Head of caudate nucleus (tissue), 42 donors: ENCODE results near the gene TREML1.
A peak's percentile ranks its signal among the peaks of the same experiment; 100 is the strongest.
"Not testable (repeated sequence)": the region's sequence is repeated elsewhere in the genome, so short reads cannot be mapped to it uniquely, and the experiment has no call there.

ENCODE experiments used
- DNase-seq, 42 donors: peaks; one replicate each; pipeline versions ENCODE4 v3.0.0 to v3.0.0-alpha.2; 2020 to 2021; ENCODE audit warnings: mixed read lengths in 7 of 42
- intact Hi-C: fragments of 100-400 bp; cut with DNase I; formaldehyde crosslinking; loops from one replicate; pipeline ENCODE4 v1.15.0; 2022

Gene TREML1

GRCh38 chr6:41157323-41157722 lies 3.2 kb upstream of the TREML1 start:
- intact Hi-C loops, result no loop called here
- DNase-seq, result peak in 23 of 42 donors; percentile 11 to 63 (median 22)

- intact Hi-C loops, result no loop called here
- DNase-seq, result no peak
These were observed 2.6 kb upstream of the TREML1 start for GRCh38 chr6:41156771-41157170.

GRCh38 chr6:41156001-41156400 lies 1.9 kb upstream of the TREML1 start:
- intact Hi-C loops, result no loop called here
- DNase-seq, result no peak

GRCh38 chr6:41155132-41155805 lies 1.1 kb upstream of the TREML1 start:
- DNase-seq, result no peak
- intact Hi-C loops, result no loop called here

- no peak for DNase-seq
- intact Hi-C loops, result no loop called here
These were observed 696 bp downstream of the TREML1 start for GRCh38 chr6:41153451-41153850.

GRCh38 chr6:41150671-41151070 lies 3.5 kb downstream of the TREML1 start:
- intact Hi-C loops, result no loop called here
- no peak for DNase-seq

GRCh38 chr6:41147917-41148316 lies 6.2 kb downstream of the TREML1 start:
- intact Hi-C loops, result no loop called here
- no peak for DNase-seq

- no peak for DNase-seq
- intact Hi-C loops, result no loop called here
These were observed 17.2 kb downstream of the TREML1 start for GRCh38 chr6:41136911-41137310.

GRCh38 chr6:41135062-41135832 lies 18.9 kb downstream of the TREML1 start:
- no peak for DNase-seq
- intact Hi-C loops, result no loop called here

GRCh38 chr6:41132254-41132653 lies 21.9 kb downstream of the TREML1 start:
- no peak for DNase-seq
- intact Hi-C loops, result no loop called here

GRCh38 chr6:41125282-41125681 lies 28.9 kb downstream of the TREML1 start:
- DNase-seq, result no peak
- intact Hi-C loops, result no loop called here

- no peak for DNase-seq
- intact Hi-C loops, result no loop called here
These were observed 31.2 kb downstream of the TREML1 start for GRCh38 chr6:41122918-41123317.

- intact Hi-C loops, result no loop called here
- DNase-seq, result no peak
These were observed 31.8 kb downstream of the TREML1 start for GRCh38 chr6:41122373-41122772.

- intact Hi-C loops, result no loop called here
These were observed 34.1 kb downstream of the TREML1 start for GRCh38 chr6:41120058-41120457.

GRCh38 chr6:41119508-41119907 lies 34.6 kb downstream of the TREML1 start:
- intact Hi-C loops, result no loop called here
- DNase-seq, result no peak

More at GRCh38 chr6:41120058-41120457, 34.1 kb downstream of the TREML1 start:
- DNase-seq, result no peak

GRCh38 chr6:41115027-41115426 lies 39.1 kb downstream of the TREML1 start:
- DNase-seq, intact Hi-C loops: not testable (repeated sequence)

GRCh38 chr6:41111017-41111416 lies 43.1 kb downstream of the TREML1 start:
- intact Hi-C loops, result no loop called here

GRCh38 chr6:41103847-41104246 lies 50.3 kb downstream of the TREML1 start:
- DNase-seq, result no peak
- intact Hi-C loops, result no loop called here

More at GRCh38 chr6:41111017-41111416, 43.1 kb downstream of the TREML1 start:
- DNase-seq, result no peak

GRCh38 chr6:41100871-41101287 lies 53.3 kb downstream of the TREML1 start:
- peak in 4 of 42 donors; percentile 7 to 36 (median 18) for DNase-seq
- intact Hi-C loops, result no loop called here
